Activated naive CD4-positive, alpha-beta T cell treated with anti-CD3 and anti-CD28 coated beads for 36 hours (primary cell): ENCODE results near the gene PITRM1. TPM values are rescaled to one million over a fixed set of nuclear protein-coding genes. Genes with fewer than 3 reads are reported as not detected.

Experiments
- CTCF ChIA-PET: fragments of 350-600 bp; sonication (Branson Sonifier 250); formaldehyde crosslinking; loops from one replicate; lab custom pipeline; 2021; ENCODE audit warnings: antibody characterized with exemption; lab: Charles Lee
- DNase-seq: peaks from one replicate; pipeline ENCODE4 v3.0.0-alpha.2; 2020
- H3K27ac Mint-ChIP-seq: one replicate; pipeline ENCODE4 v1.8.0; 2021; ENCODE audit warnings: mild to moderate bottlenecking, mixed read lengths
- H3K27me3 Mint-ChIP-seq: one replicate; pipeline ENCODE4 v1.8.0; 2021; ENCODE audit warnings: low read depth, mixed read lengths
- H3K36me3 Mint-ChIP-seq: one replicate; pipeline ENCODE4 v1.8.0; 2021; ENCODE audit warnings: low read depth, mixed read lengths
- H3K4me1 Mint-ChIP-seq: one replicate; pipeline ENCODE4 v1.8.0; 2021; ENCODE audit warnings: low read depth, mixed read lengths
- H3K4me3 Mint-ChIP-seq: one replicate; pipeline ENCODE4 v1.8.0; 2021; ENCODE audit warnings: mild to moderate bottlenecking, moderate library complexity, mixed read lengths
- H3K9me3 Mint-ChIP-seq: one replicate; pipeline ENCODE4 v1.8.0; 2021; ENCODE audit warnings: mixed read lengths
- intact Hi-C: fragments of 100-400 bp; cut with micrococcal nuclease; formaldehyde crosslinking; loops from one replicate; pipeline ENCODE4 v1.15.1; 2023
- total RNA-seq, 2 experiments: library from RNA; stranded (reverse); gene quantifications; one replicate each; pipeline ENCODE4 v1.2.3, GENCODE V29; 2021

The PITRM1 gene
- total RNA-seq, 2 experiments from 2014 or later: 65.6 to 74.5 TPM

- DNase-seq: no peak
- no peak overlapping the region for H3K27ac Mint-ChIP-seq
- H3K4me3 Mint-ChIP-seq: no peak overlapping the region
- no peaks in the 10 kb centered on the region for H3K4me1 Mint-ChIP-seq
- CTCF ChIA-PET: interaction anchor here (0.8 kb wide), 1 partner anchor 14 kb away, joined by 3 read pairs; no protein-coding TSS in a partner anchor
- peaks cover 2% of the 10 kb centered on the region for H3K9me3 Mint-ChIP-seq
- no peaks in the 10 kb centered on the region for H3K27me3 Mint-ChIP-seq
- intact Hi-C loops: no loop called here
- peaks cover 71% of the 10 kb centered on the region for H3K36me3 Mint-ChIP-seq
Measured at GRCh38 chr10:3122034-3122433, 50.5 kb downstream of the PITRM1 start.

GRCh38 chr10:3119796-3120459 is 52.7 kb downstream of the PITRM1 start:
- CTCF ChIA-PET: no interaction called here
- no peaks in the 10 kb centered on the region for H3K9me3 Mint-ChIP-seq
- H3K4me1 Mint-ChIP-seq: no peaks in the 10 kb centered on the region
- intact Hi-C loops: no loop called here
- H3K4me3 Mint-ChIP-seq: no peak overlapping the region
- no peak for DNase-seq
- no peak overlapping the region for H3K27ac Mint-ChIP-seq
- H3K36me3 Mint-ChIP-seq: peaks cover 67% of the 10 kb centered on the region
- no peaks in the 10 kb centered on the region for H3K27me3 Mint-ChIP-seq

- peaks cover 69% of the 10 kb centered on the region for H3K36me3 Mint-ChIP-seq
- H3K27ac Mint-ChIP-seq: no peak overlapping the region
- H3K9me3 Mint-ChIP-seq: no peaks in the 10 kb centered on the region
- no peak for DNase-seq
- intact Hi-C loops: no loop called here
- CTCF ChIA-PET: no interaction called here
- no peaks in the 10 kb centered on the region for H3K4me1 Mint-ChIP-seq
- H3K27me3 Mint-ChIP-seq: no peaks in the 10 kb centered on the region
- no peak overlapping the region for H3K4me3 Mint-ChIP-seq
Measured at GRCh38 chr10:3118641-3119091, 53.9 kb downstream of the PITRM1 start.

GRCh38 chr10:3117486-3117885 is 55.1 kb downstream of the PITRM1 start:
- H3K27ac Mint-ChIP-seq: no peak overlapping the region

DNA sequence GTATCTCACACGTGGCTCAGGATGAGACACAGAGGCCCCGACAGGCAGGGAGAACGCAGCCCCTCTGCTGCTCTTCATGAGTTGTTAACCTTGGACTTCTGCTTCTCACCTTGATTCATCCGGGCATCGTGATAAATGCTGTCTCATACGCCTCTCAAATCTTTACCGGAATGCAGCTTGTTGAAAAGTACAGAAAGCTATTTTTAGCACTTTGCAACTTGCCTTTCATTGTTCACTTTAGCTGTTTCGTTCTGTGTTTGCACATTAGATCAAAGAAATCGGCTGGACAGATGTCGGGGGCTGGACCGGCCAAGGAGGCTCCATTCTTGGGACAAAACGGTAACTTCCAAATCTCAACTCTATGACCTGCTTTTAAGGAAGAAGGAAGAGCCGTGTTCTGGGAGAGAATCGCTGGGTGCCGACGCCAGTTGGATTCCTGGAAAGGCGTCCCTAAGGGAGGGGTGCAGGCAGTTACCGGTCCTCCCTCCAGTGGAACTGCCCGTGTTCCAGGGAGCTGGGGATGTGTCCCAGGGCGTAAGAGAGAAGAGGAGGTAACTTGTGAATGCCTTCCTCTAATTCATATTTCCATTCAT is 56.0 kb downstream of the PITRM1 start:
- CTCF ChIA-PET: no interaction called here
- no peak for DNase-seq

More at GRCh38 chr10:3117486-3117885, 55.1 kb downstream of the PITRM1 start:
- H3K4me1 Mint-ChIP-seq: no peaks in the 10 kb centered on the region
- H3K9me3 Mint-ChIP-seq: no peaks in the 10 kb centered on the region
- H3K36me3 Mint-ChIP-seq: peaks cover 68% of the 10 kb centered on the region
- H3K4me3 Mint-ChIP-seq: no peak overlapping the region
- DNase-seq: no peak
- CTCF ChIA-PET: interaction anchor here (0.7 kb wide), 1 partner anchor 22 kb away, joined by 3 read pairs; no protein-coding TSS in a partner anchor
- no peaks in the 10 kb centered on the region for H3K27me3 Mint-ChIP-seq
- intact Hi-C loops: no loop called here

GRCh38 chr10:3115685-3116084 is 56.9 kb downstream of the PITRM1 start:
- intact Hi-C loops: no loop called here
- peaks cover 70% of the 10 kb centered on the region for H3K36me3 Mint-ChIP-seq
- CTCF ChIA-PET: no interaction called here
- H3K27me3 Mint-ChIP-seq: no peaks in the 10 kb centered on the region
- H3K9me3 Mint-ChIP-seq: no peaks in the 10 kb centered on the region
- no peak overlapping the region for H3K27ac Mint-ChIP-seq
- no peak overlapping the region for H3K4me3 Mint-ChIP-seq
- DNase-seq: no peak
- no peaks in the 10 kb centered on the region for H3K4me1 Mint-ChIP-seq

More for the DNA sequence above, 56.0 kb downstream of the PITRM1 start:
- Mint-ChIP-seq H3K9me3 (no peaks in the 10 kb centered on the region), H3K36me3 (peaks cover 67% of the 10 kb centered on the region), H3K27ac (no peak overlapping the region), H3K4me3 (no peak overlapping the region), H3K4me1 (no peaks in the 10 kb centered on the region), H3K27me3 (no peaks in the 10 kb centered on the region)
- intact Hi-C loops: no loop called here

- no peak overlapping the region for H3K4me3 Mint-ChIP-seq
- no peaks in the 10 kb centered on the region for H3K9me3 Mint-ChIP-seq
- no peaks in the 10 kb centered on the region for H3K27me3 Mint-ChIP-seq
- intact Hi-C loops: no loop called here
- no peak overlapping the region for H3K27ac Mint-ChIP-seq
- peaks cover 77% of the 10 kb centered on the region for H3K36me3 Mint-ChIP-seq
- DNase-seq: no peak
- CTCF ChIA-PET: no interaction called here
- H3K4me1 Mint-ChIP-seq: no peaks in the 10 kb centered on the region
Measured at GRCh38 chr10:3113343-3113720, 59.2 kb downstream of the PITRM1 start.

DNA sequence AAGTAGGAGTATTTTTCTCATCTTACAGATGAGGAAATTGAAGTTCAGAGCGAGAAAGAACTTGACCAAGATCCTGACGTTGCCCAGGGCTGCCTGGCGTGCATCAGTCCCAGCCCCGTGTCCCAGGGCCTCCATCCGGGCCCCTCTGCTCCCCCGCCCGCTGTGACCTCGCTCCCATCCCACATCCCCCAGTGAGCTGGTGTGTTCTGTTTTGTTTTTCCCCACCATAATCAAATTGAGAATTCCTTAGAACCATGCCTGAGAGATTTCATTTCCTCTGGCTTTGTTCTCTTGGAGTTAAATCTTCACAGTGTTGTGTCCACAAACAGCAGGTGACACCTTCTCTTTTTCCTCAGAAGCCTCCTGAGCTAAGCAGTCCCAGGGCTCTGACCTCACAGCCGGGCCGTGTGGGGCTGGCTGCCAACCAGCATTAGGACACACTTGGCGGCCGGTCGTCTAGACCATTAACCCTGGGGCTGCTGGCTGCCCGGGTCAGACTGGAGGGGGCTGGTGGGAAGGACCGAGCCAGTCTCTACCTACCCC is 60.9 kb downstream of the PITRM1 start:
- DNase-seq: no peak
- no peaks in the 10 kb centered on the region for H3K4me1 Mint-ChIP-seq
- CTCF ChIA-PET: no interaction called here
- no peaks in the 10 kb centered on the region for H3K27me3 Mint-ChIP-seq
- no peaks in the 10 kb centered on the region for H3K9me3 Mint-ChIP-seq
- no peak overlapping the region for H3K4me3 Mint-ChIP-seq
- intact Hi-C loops: no loop called here
- peaks cover 68% of the 10 kb centered on the region for H3K36me3 Mint-ChIP-seq
- no peak overlapping the region for H3K27ac Mint-ChIP-seq

DNA sequence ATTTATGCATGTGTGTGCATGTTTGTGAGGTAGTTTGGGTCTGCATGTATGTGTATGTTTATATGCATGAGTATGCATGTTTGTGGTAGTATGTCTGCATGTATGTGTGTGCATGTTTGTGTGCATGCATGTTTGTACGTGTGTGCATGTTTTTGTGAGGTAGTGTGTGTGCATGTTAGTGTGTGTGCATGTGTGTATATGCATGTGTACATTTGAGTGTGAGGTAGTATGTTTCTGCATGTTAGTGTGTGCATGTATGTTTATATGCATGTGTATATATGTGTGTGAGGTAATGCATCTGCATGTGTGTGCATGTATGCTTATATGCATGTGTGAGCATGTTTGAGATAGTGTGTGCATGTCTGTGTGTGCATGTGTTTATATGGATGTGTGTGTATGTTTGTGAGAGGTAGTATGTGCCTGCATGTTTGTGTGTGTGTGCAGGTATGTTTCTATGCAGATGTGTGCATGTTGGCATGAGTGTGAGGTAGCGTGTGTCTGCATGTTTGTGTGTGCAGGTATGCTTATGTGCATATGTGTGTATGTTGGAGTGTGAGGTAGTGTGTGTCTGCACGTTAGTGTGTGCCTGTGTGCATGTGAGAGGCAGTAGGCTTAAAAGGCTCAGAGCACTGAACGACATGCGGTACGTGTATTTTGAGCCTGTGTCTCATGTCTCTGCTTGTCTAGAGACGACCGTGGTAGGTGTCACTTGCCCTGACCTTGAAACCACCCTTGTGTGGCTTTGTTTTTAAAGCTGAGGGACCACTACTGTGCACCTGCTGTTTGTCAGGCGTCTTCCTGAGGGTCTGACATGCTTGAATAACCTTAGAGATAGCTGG is 61.6 kb downstream of the PITRM1 start:
- Mint-ChIP-seq H3K4me1 (no peaks in the 10 kb centered on the region), H3K9me3 (no peaks in the 10 kb centered on the region), H3K36me3 (peaks cover 61% of the 10 kb centered on the region), H3K27ac (no peak overlapping the region), H3K4me3 (no peak overlapping the region), H3K27me3 (no peaks in the 10 kb centered on the region)
- intact Hi-C loops: no loop called here
- DNase-seq: no peak
- CTCF ChIA-PET: no interaction called here

GRCh38 chr10:3109633-3110032 is 62.9 kb downstream of the PITRM1 start:
- no peak overlapping the region for H3K27ac Mint-ChIP-seq
- intact Hi-C loops: no loop called here
- no peaks in the 10 kb centered on the region for H3K4me1 Mint-ChIP-seq
- no peaks in the 10 kb centered on the region for H3K27me3 Mint-ChIP-seq
- no peak overlapping the region for H3K4me3 Mint-ChIP-seq
- DNase-seq: no peak
- peaks cover 56% of the 10 kb centered on the region for H3K36me3 Mint-ChIP-seq
- CTCF ChIA-PET: no interaction called here
- H3K9me3 Mint-ChIP-seq: no peaks in the 10 kb centered on the region

DNA sequence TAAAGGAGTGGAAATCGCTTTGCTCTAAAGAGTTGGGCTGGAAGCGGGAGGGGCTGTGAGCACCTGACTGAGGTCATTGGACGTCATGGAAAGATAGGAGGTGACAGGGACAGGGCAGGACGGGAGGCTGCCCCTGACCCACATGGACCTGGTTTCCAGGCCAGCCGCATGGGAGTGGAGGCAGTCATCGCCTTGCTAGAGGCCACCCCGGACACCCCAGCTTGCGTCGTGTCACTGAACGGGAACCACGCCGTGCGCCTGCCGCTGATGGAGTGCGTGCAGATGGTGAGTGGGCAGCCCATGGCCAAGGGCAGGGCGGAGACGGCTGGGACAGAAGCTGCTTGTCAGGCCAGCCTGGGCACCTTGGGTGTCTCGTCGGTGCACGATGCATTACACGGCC is 63.4 kb downstream of the PITRM1 start:
- H3K4me3 Mint-ChIP-seq: no peak overlapping the region

GRCh38 chr10:3108575-3109105 is 63.9 kb downstream of the PITRM1 start:
- intact Hi-C loops: no loop called here
- H3K27me3 Mint-ChIP-seq: no peaks in the 10 kb centered on the region
- no peaks in the 10 kb centered on the region for H3K9me3 Mint-ChIP-seq
- H3K4me1 Mint-ChIP-seq: no peaks in the 10 kb centered on the region
- CTCF ChIA-PET: no interaction called here
- no peak for DNase-seq
- H3K36me3 Mint-ChIP-seq: peaks cover 57% of the 10 kb centered on the region
- no peak overlapping the region for H3K4me3 Mint-ChIP-seq
- no peak overlapping the region for H3K27ac Mint-ChIP-seq

More for the DNA sequence above, 63.4 kb downstream of the PITRM1 start:
- Mint-ChIP-seq H3K27me3 (no peaks in the 10 kb centered on the region), H3K9me3 (no peaks in the 10 kb centered on the region), H3K4me1 (no peaks in the 10 kb centered on the region), H3K27ac (no peak overlapping the region), H3K36me3 (peaks cover 56% of the 10 kb centered on the region)
- DNase-seq: no peak
- CTCF ChIA-PET: no interaction called here
- intact Hi-C loops: no loop called here
